WI38 (cell line): ENCODE results near the gene BCL6.

Experiments used
- H3K4me3 ChIP-seq: 2 replicates; pipeline ENCODE4 v1.5.1; 2011; ENCODE audit warnings: low read depth, mild to moderate bottlenecking, control low read depth, low read length
- CTCF ChIP-seq: IDR thresholded peaks from 2 replicates; pipeline ENCODE4 v1.5.1; 2012; ENCODE audit warnings: low read depth, mild to moderate bottlenecking, control low read depth, low read length

BCL6 gene

GRCh38 chr3:187721055-187721454 lies 24.2 kb downstream of the BCL6 start:
- no peak for TF ChIP-seq CTCF
- no peak overlapping the region for H3K4me3 ChIP-seq

GRCh38 chr3:187720337-187720670 lies 25.0 kb downstream of the BCL6 start:
- TF ChIP-seq CTCF, result no peak
- no peak overlapping the region for H3K4me3 ChIP-seq

GRCh38 chr3:187719628-187720336 lies 25.5 kb downstream of the BCL6 start:
- H3K4me3 ChIP-seq, result no peak overlapping the region
- TF ChIP-seq CTCF, result no peak

- no peak overlapping the region for H3K4me3 ChIP-seq
- no peak for TF ChIP-seq CTCF
Observed at GRCh38 chr3:187718802-187719201, 26.5 kb downstream of the BCL6 start.

- no peak for TF ChIP-seq CTCF
- H3K4me3 ChIP-seq, result no peak overlapping the region
Observed at GRCh38 chr3:187717572-187717971, 27.7 kb downstream of the BCL6 start.

GRCh38 chr3:187714404-187714979 lies 30.8 kb downstream of the BCL6 start:
- peak; percentile 94 for TF ChIP-seq CTCF
- no peak overlapping the region for H3K4me3 ChIP-seq

- TF ChIP-seq CTCF, result no peak
- peak overlapping the region; percentile 26; the same call in 1 of the 2 replicates for H3K4me3 ChIP-seq
Observed at GRCh38 chr3:187713504-187713903, 31.8 kb downstream of the BCL6 start.
